AG04449 (cell line): ENCODE measurements around the gene MGA.

Source experiments
- CTCF ChIA-PET: fragments of 350-600 bp; formaldehyde crosslinking; extraction: SDS; loops from one replicate; lab custom pipeline; 2021; ENCODE audit warnings: antibody characterized with exemption; lab: Yijun Ruan, JAX
- POLR2A ChIA-PET: fragments of 400-600, 350-600 bp; formaldehyde crosslinking; extraction: SDS; loops from one replicate; lab custom pipeline; 2020; ENCODE audit warnings: antibody characterized with exemption, inconsistent platforms; lab: Yijun Ruan, JAX
- DNase-seq: peaks from one replicate; pipeline ENCODE4 v3.0.0-alpha.2; 2010; ENCODE audit warnings: low read depth, low spot score
- H3K4me3 ChIP-seq: 2 replicates; pipeline ENCODE4 v1.5.1; 2011; ENCODE audit warnings: low read depth, mild to moderate bottlenecking, control low read depth, low read length
- CTCF ChIP-seq: IDR thresholded peaks from one replicate; pipeline ENCODE4 v1.5.1; 2011; ENCODE audit warnings: mild to moderate bottlenecking, moderate library complexity, low read length, control low read depth, inconsistent platforms; ENCODE audit not compliant: insufficient read depth; ENCODE audit errors: missing control alignments

MGA gene

GRCh38 chr15:41809121-41809520 is 148.9 kb downstream of the MGA start:
- no peak for DNase-seq
- ChIA-PET POLR2A (interaction anchor here (0.6 to 0.7 kb wide), 2 partner anchors 35 to 50 kb away, joined by 3 to 5 read pairs; partner anchors contain the start of gene MAPKBP1), CTCF (interaction anchor here (0.6 to 17.2 kb wide), 9 partner anchors 8 to 343 kb away, joined by 3 to 756 read pairs (median 39); partner anchors contain the start of gene MAPKBP1)
- H3K4me3 ChIP-seq, result no peak overlapping the region
- TF ChIP-seq CTCF, result no peak

GRCh38 chr15:41809526-41810220 is 149.5 kb downstream of the MGA start:
- no peak for DNase-seq
- ChIA-PET CTCF (interaction anchor here (0.6 to 17.2 kb wide), 13 partner anchors 8 to 343 kb away, joined by 3 to 756 read pairs (median 12); partner anchors contain the start of gene MAPKBP1), POLR2A (interaction anchor here (0.6 to 0.7 kb wide), 2 partner anchors 35 to 51 kb away, joined by 3 to 5 read pairs; partner anchors contain the start of gene MAPKBP1)
- no peak overlapping the region for H3K4me3 ChIP-seq
- TF ChIP-seq CTCF, result no peak

GRCh38 chr15:41810651-41811431 is 150.6 kb downstream of the MGA start:
- peak; percentile 6 for TF ChIP-seq CTCF
- no peak overlapping the region for H3K4me3 ChIP-seq
- ChIA-PET POLR2A (interaction anchor here (2.2 kb wide), 1 partner anchor 37 kb away, joined by 16 read pairs; the partner anchor contains the start of gene MAPKBP1), CTCF (interaction anchor here (0.5 to 17.2 kb wide), 48 partner anchors 10 to 408 kb away, joined by 3 to 756 read pairs (median 4); partner anchors contain the start of genes MAPKBP1, MGA and PLA2G4B)
- DNase-seq, result no peak

- TF ChIP-seq CTCF, result peak; percentile 92
- ChIA-PET POLR2A (interaction anchor here (2.2 kb wide), 1 partner anchor 38 kb away, joined by 16 read pairs; the partner anchor contains the start of gene MAPKBP1), CTCF (interaction anchor here (0.6 to 17.2 kb wide), 51 partner anchors 10 to 349 kb away, joined by 3 to 756 read pairs (median 4); partner anchors contain the start of genes MAPKBP1, MGA and PLA2G4B)
- no peak overlapping the region for H3K4me3 ChIP-seq
- DNase-seq, result peak; percentile 24
These were observed 151.4 kb downstream of the MGA start for GRCh38 chr15:41811432-41812195.

- no peak overlapping the region for H3K4me3 ChIP-seq
- ChIA-PET CTCF (interaction anchor here (1.4 to 17.2 kb wide), 14 partner anchors 10 to 347 kb away, joined by 3 to 756 read pairs (median 16); partner anchors contain the start of gene MAPKBP1), POLR2A (no interaction called here)
- no peak for DNase-seq
- TF ChIP-seq CTCF, result no peak
These were observed 152.7 kb downstream of the MGA start for GRCh38 chr15:41812820-41813375.
